Right atrium auricular region (tissue), 2 donors: ENCODE data around the gene DUSP1. TPM values are rescaled to one million over a fixed set of nuclear protein-coding genes. Genes with fewer than 3 reads are reported as not detected.

Source experiments
- DNase-seq: peaks from one replicate; pipeline ENCODE4 v3.0.0-alpha.2; 2019; ENCODE audit warnings: low spot score
- H3K27ac ChIP-seq, 2 donors: fragments of 200-600 bp; sonication (generic); 1 replicate in 1 of 2; 2 replicates in 1 of 2; pipeline ENCODE4 v1.5.1; 2016 to 2019
- H3K27me3 ChIP-seq, 2 donors: fragments of 200-600 bp; sonication (generic); one replicate each; pipeline versions ENCODE4 v1.5.1 to v1.6.0; 2017 to 2019
- H3K36me3 ChIP-seq: fragments of 200-600 bp; sonication (generic); one replicate; pipeline ENCODE4 v1.5.1; 2016
- H3K4me1 ChIP-seq, 2 donors: fragments of 200-600 bp; sonication (generic); one replicate each; pipeline versions ENCODE4 v1.5.1 to v1.6.0; 2017 to 2019
- H3K4me3 ChIP-seq, 2 donors: fragments of 200-600 bp; sonication (generic); 1 replicate in 1 of 2; 2 replicates in 1 of 2; pipeline ENCODE4 v1.5.1; 2017 to 2019; ENCODE audit warnings: mild to moderate bottlenecking in 1 of 2, moderate library complexity in 1 of 2
- H3K9me3 ChIP-seq, 2 donors: fragments of 200-600 bp; sonication (generic); one replicate each; pipeline ENCODE4 v1.5.1; 2019
- total RNA-seq, 2 donors: library from RNA; depleted of rRNA; stranded (reverse); fragments of >200 nt; gene quantifications; one replicate each; pipeline ENCODE4 v1.1.0, GENCODE V29; 2016
- TF ChIP-seq, protein P1 (sequence below), 2 donors: fragments of 200-600 bp; sonication (generic); IDR thresholded peaks; one replicate each; pipeline ENCODE4 v1.5.1; 2019; ENCODE audit warnings: antibody characterized with exemption in 2 of 2

DUSP1 gene
- total RNA-seq, 2 donors from 2014 or later: 804 to 819 TPM

DNA sequence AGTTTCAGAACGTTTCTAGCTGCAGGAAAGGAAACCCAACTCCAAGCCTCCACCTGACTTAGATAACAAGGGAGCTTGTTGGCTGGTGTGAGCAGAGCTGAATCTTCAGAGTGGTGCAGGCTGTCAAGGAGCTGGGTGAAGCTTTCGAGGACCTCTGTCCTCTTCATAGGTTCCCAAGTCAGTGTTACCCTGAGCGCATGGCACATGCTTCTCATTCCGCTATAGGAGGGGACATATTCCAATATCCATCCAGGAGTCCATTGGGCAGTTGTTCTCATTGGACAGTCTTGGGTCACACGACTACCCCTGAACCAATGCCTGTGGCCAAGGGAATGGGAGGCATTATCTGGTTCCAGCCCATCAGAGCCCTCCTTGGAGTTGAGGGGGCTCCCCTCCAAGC lies 50.3 kb downstream of the DUSP1 start:
- Histone ChIP-seq H3K4me3 (no peak overlapping the region), H3K4me1 (peaks cover 0 to 50% of the 10 kb centered on the region in 2 donors), H3K36me3 (no peaks in the 10 kb centered on the region), H3K27me3 (no peaks in the 10 kb centered on the region), H3K9me3 (no peaks in the 10 kb centered on the region), H3K27ac (peak overlapping the region in 1 of 2 donors; percentile 57)
- TF ChIP-seq, protein P1, sequence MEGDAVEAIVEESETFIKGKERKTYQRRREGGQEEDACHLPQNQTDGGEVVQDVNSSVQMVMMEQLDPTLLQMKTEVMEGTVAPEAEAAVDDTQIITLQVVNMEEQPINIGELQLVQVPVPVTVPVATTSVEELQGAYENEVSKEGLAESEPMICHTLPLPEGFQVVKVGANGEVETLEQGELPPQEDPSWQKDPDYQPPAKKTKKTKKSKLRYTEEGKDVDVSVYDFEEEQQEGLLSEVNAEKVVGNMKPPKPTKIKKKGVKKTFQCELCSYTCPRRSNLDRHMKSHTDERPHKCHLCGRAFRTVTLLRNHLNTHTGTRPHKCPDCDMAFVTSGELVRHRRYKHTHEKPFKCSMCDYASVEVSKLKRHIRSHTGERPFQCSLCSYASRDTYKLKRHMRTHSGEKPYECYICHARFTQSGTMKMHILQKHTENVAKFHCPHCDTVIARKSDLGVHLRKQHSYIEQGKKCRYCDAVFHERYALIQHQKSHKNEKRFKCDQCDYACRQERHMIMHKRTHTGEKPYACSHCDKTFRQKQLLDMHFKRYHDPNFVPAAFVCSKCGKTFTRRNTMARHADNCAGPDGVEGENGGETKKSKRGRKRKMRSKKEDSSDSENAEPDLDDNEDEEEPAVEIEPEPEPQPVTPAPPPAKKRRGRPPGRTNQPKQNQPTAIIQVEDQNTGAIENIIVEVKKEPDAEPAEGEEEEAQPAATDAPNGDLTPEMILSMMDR (IDR thresholded peaks at IDR 0.05): no peak
- no peak for DNase-seq

DNA sequence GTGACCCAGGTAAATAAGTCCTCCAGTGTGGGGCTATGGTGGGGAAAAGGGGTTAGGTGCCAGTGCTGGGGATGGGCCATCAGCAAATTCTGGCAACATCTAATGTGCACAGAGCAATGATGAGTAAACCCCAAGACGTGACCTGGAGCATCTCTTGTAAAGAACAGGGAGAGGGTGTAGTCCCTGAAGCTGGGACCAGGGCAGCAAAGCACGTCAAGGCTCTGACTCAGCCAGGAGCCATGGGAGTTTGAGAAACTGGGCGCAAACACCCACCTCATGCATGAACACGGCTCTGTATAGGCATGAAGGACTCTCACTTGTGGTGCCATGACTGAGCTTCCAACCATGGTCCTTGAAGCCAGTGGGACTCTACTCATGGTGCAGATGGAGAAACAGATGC lies 51.8 kb downstream of the DUSP1 start:
- DNase-seq: no peak
- H3K4me3 ChIP-seq: no peak overlapping the region
- H3K36me3 ChIP-seq: no peaks in the 10 kb centered on the region
- TF ChIP-seq, protein P1 (IDR thresholded peaks at IDR 0.05): no peak
- H3K27me3 ChIP-seq: no peaks in the 10 kb centered on the region
- H3K27ac ChIP-seq: no peak overlapping the region
- no peaks in the 10 kb centered on the region for H3K9me3 ChIP-seq
- peaks cover 0 to 64% of the 10 kb centered on the region in 2 donors for H3K4me1 ChIP-seq

DNA sequence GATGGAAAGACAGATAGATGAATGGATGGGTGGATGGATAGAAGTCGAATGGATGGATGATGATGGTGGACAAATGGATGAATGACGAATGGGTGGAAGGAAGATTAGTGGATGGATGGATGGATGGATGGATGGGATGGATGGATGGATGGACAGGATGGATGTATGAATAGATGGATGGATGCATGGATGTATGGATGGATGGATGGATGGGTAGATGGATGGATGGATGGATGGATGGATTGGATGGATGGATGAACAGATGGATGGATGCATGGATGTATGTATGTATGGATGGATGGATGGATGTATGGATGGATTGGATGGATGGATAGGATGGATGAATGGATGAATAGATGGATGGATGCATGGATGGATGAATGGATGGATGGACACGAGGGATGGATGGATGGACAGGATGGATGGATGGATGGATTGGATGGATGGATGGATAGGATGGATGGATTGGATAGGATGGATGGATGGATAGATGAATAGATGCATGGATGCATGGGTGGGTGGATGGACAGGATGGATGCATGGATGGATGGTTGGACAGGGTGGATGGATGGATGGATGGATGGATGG lies 52.4 kb downstream of the DUSP1 start:
- Histone ChIP-seq H3K36me3 (no peaks in the 10 kb centered on the region), H3K27me3 (no peaks in the 10 kb centered on the region), H3K4me1 (peaks cover 0 to 69% of the 10 kb centered on the region in 2 donors), H3K9me3 (no peaks in the 10 kb centered on the region), H3K4me3 (no peak overlapping the region), H3K27ac (no peak overlapping the region)
- DNase-seq: no peak
- TF ChIP-seq, protein P1 (IDR thresholded peaks at IDR 0.05): no peak

Other genes with a start within 250 kb of the DUSP1 start
- 10 to 100 TPM; 17.9 to 22.4 TPM for gene NEURL1B, start 129.9 kb downstream of the DUSP1 start, total RNA-seq
- gene ERGIC1, start 63.1 kb upstream of the DUSP1 start, total RNA-seq: 100 to 1,000 TPM in 1 of 2 donors, 10 to 100 TPM in 1; 70.7 to 113 TPM
- 10 to 100 TPM; 21.1 to 30.1 TPM for gene RPL26L1, start 188.2 kb upstream of the DUSP1 start, total RNA-seq
- gene ATP6V0E1, start 212.6 kb upstream of the DUSP1 start, total RNA-seq: 100 to 1,000 TPM; 156 to 193 TPM